HG03571 (cell line): ENCODE results near the gene RTN4RL2.

ENCODE experiments used
- ATAC-seq: cut with Tn5 transposase; IDR thresholded peaks from one replicate; pipeline ENCODE4 v1.9.1; 2021; ENCODE audit not compliant: unreplicated experiment

Gene RTN4RL2

GRCh38 chr11:57460022-57460757, at the start of gene RTN4RL2:
RTN4RL2 (plus strand) TSS chr11:57460528; CDS start chr11:57460866, 338 bp downstream.
- no peak for ATAC-seq

GRCh38 chr11:57413681-57414080, 46.6 kb upstream of the RTN4RL2 start:
- ATAC-seq = no peak

GRCh38 chr11:57414612-57415212, 45.6 kb upstream of the RTN4RL2 start:
- no peak for ATAC-seq

GRCh38 chr11:57416436-57416835, 43.9 kb upstream of the RTN4RL2 start:
- ATAC-seq = no peak

GRCh38 chr11:57417056-57417455, 43.3 kb upstream of the RTN4RL2 start:
- ATAC-seq = no peak

GRCh38 chr11:57418131-57418530, 42.2 kb upstream of the RTN4RL2 start:
- no peak for ATAC-seq

- ATAC-seq = no peak
Observed at GRCh38 chr11:57419146-57419545, 41.2 kb upstream of the RTN4RL2 start.

- no peak for ATAC-seq
Observed at GRCh38 chr11:57421066-57421465, 39.3 kb upstream of the RTN4RL2 start.

- ATAC-seq = no peak
Observed at GRCh38 chr11:57421805-57422204, 38.5 kb upstream of the RTN4RL2 start.

- ATAC-seq = no peak
Observed at GRCh38 chr11:57422669-57423068, 37.7 kb upstream of the RTN4RL2 start.

GRCh38 chr11:57424137-57424791, 36.1 kb upstream of the RTN4RL2 start:
- ATAC-seq = no peak

- peak; percentile 93 for ATAC-seq
Observed at GRCh38 chr11:57424792-57425564, 35.4 kb upstream of the RTN4RL2 start.

- ATAC-seq = no peak
Observed at GRCh38 chr11:57425565-57426438, 34.5 kb upstream of the RTN4RL2 start.

- ATAC-seq = peak; percentile 3
Observed at GRCh38 chr11:57426439-57426928, 33.8 kb upstream of the RTN4RL2 start.

- ATAC-seq = peak; percentile 52
Observed at GRCh38 chr11:57426929-57427726, 33.2 kb upstream of the RTN4RL2 start, which contains the start of gene SLC43A3. SLC43A3 (minus strand) TSS chr11:57427121; CDS start chr11:57426172, 949 bp downstream.

- no peak for ATAC-seq
Observed at GRCh38 chr11:57427727-57428082, 32.6 kb upstream of the RTN4RL2 start.

GRCh38 chr11:57428643-57429042, 31.7 kb upstream of the RTN4RL2 start:
- no peak for ATAC-seq

- ATAC-seq = no peak
Observed at GRCh38 chr11:57429946-57430345, 30.4 kb upstream of the RTN4RL2 start.

GRCh38 chr11:57430952-57431351, 29.4 kb upstream of the RTN4RL2 start:
- no peak for ATAC-seq
